ENCODE results near the gene SLX9.
"Not testable (repeated sequence)": the region's sequence is repeated elsewhere in the genome, so short reads cannot be mapped to it uniquely, and the experiment has no call there.

SLX9 gene

GRCh38 chr21:45010860-45011259 is 71.0 kb downstream of the SLX9 start:
- DNase-seq: no peak

- no peak for DNase-seq
Measured at GRCh38 chr21:45011426-45011825, 71.6 kb downstream of the SLX9 start.

- no peak for DNase-seq
Measured at GRCh38 chr21:45011911-45012661, 72.3 kb downstream of the SLX9 start.

- no peak for DNase-seq
Measured at GRCh38 chr21:45012662-45013259, 72.9 kb downstream of the SLX9 start.

GRCh38 chr21:45013260-45013841 is 73.5 kb downstream of the SLX9 start:
- no peak for DNase-seq

- DNase-seq: no peak
Measured at GRCh38 chr21:45014747-45015468, 75.1 kb downstream of the SLX9 start.

GRCh38 chr21:45015469-45015860 is 75.6 kb downstream of the SLX9 start:
- no peak for DNase-seq

- DNase-seq: no peak
Measured at GRCh38 chr21:45016031-45016405, 76.2 kb downstream of the SLX9 start.

- no peak for DNase-seq
Measured at GRCh38 chr21:45016406-45017038, 76.7 kb downstream of the SLX9 start.

GRCh38 chr21:45017039-45017960 is 77.5 kb downstream of the SLX9 start:
- no peak for DNase-seq

- no peak for DNase-seq
Measured at GRCh38 chr21:45018131-45019075, 78.6 kb downstream of the SLX9 start.

- no peak for DNase-seq
Measured at GRCh38 chr21:45019076-45019886, 79.5 kb downstream of the SLX9 start.

- no peak for DNase-seq
Measured at GRCh38 chr21:45019887-45020537, 80.2 kb downstream of the SLX9 start.

- DNase-seq: no peak
Measured at GRCh38 chr21:45020629-45021427, 81.0 kb downstream of the SLX9 start.

GRCh38 chr21:45021428-45022347 is 81.9 kb downstream of the SLX9 start:
- no peak for DNase-seq

- DNase-seq: no peak
Measured at GRCh38 chr21:45022348-45022675, 82.5 kb downstream of the SLX9 start.

GRCh38 chr21:45022736-45023135 is 82.9 kb downstream of the SLX9 start:
- DNase-seq: no peak

GRCh38 chr21:45024516-45024915 is 84.7 kb downstream of the SLX9 start:
- not testable (repeated sequence) for DNase-seq
